Measurements from ENCODE around the gene TXLNB. TPM values are rescaled to one million over a fixed set of nuclear protein-coding genes. Genes with fewer than 3 reads are reported as not detected.

The TXLNB gene
- total and polyA plus RNA-seq, 11 donors, result 10.1 to 170 (median 113) TPM

DNA sequence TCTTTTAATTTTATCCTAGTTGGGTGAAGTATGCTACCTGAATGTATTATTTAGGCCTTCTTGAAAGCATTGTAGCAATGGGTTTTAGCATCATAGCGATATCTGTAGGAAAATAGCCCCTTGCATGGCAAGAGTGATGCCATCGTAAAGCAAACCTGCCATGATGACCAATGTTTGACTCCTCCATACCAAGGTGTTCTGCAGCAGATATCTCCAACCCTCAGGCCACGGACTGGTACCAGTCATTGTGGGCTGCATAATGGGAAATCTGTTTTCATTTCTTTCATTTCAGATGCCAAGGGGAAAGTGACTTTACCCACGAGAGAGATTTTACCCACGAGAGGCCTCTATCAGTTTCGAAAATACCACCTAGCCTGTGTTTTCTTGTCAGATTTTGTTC is 6.2 kb downstream of the TXLNB start:
- H3K36me3 ChIP-seq, result peaks cover 0 to 14% (median 0%) of the 10 kb centered on the region in 9 donors
- no peaks in the 10 kb centered on the region for H3K9me3 ChIP-seq
- 70 to 78% (median 74%) methylated on average over 6 of the region's 6 CpGs for whole genome bisulfite sequencing, 4 donors
- no peak overlapping the region for H3K27ac ChIP-seq
- intact Hi-C loops (cut with DNase I), result loop anchor here in 1 of 10 donors (5.0 kb wide), 1 partner anchor 148 kb away; the partner anchor contains the start of gene HECA
- peaks cover 0 to 37% (median 18%) of the 10 kb centered on the region in 12 donors for H3K4me1 ChIP-seq
- H3K4me3 ChIP-seq, result no peak overlapping the region
- no peak for TF ChIP-seq POLR2A (IDR thresholded peaks at IDR 0.05)
- TF ChIP-seq, protein P1, sequence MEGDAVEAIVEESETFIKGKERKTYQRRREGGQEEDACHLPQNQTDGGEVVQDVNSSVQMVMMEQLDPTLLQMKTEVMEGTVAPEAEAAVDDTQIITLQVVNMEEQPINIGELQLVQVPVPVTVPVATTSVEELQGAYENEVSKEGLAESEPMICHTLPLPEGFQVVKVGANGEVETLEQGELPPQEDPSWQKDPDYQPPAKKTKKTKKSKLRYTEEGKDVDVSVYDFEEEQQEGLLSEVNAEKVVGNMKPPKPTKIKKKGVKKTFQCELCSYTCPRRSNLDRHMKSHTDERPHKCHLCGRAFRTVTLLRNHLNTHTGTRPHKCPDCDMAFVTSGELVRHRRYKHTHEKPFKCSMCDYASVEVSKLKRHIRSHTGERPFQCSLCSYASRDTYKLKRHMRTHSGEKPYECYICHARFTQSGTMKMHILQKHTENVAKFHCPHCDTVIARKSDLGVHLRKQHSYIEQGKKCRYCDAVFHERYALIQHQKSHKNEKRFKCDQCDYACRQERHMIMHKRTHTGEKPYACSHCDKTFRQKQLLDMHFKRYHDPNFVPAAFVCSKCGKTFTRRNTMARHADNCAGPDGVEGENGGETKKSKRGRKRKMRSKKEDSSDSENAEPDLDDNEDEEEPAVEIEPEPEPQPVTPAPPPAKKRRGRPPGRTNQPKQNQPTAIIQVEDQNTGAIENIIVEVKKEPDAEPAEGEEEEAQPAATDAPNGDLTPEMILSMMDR (IDR thresholded peaks at IDR 0.05), result no peak
- no peak for ATAC-seq
- no peak for DNase-seq
- H3K27me3 ChIP-seq, result no peaks in the 10 kb centered on the region

DNA sequence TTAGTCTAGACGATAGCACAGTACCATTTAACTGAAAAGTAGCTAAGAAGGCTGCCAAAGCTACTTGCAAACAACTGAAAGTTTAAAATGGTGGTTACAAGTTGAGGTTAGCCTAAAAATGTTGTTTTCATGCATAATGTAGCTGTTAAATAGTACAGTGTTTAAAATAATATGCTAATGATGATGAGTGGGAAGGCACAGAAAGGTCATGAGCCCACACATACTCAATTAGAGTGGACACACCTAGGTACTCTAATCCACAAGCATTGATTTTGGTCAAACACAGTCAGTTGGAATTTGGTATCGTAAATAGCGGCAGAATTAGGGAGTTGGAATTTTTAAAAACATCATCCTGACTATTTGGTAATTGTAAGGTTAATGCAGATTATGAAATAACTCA is 7.0 kb downstream of the TXLNB start:
- intact Hi-C loops (cut with DNase I), result loop anchor here in 1 of 10 donors (5.0 kb wide), 1 partner anchor 147 kb away; the partner anchor contains the start of gene HECA
- no peaks in the 10 kb centered on the region for H3K9me3 ChIP-seq
- H3K27me3 ChIP-seq, result no peaks in the 10 kb centered on the region
- DNase-seq, result no peak
- peaks cover 0 to 14% (median 0%) of the 10 kb centered on the region in 9 donors for H3K36me3 ChIP-seq
- ATAC-seq, result no peak
- TF ChIP-seq, protein P1 (IDR thresholded peaks at IDR 0.05), result no peak
- TF ChIP-seq POLR2A (IDR thresholded peaks at IDR 0.05), result no peak
- H3K4me3 ChIP-seq, result no peak overlapping the region
- 61 to 90% (median 80%) methylated on average over 3 of the region's 3 CpGs for WGBS, 4 donors
- no peak overlapping the region for H3K27ac ChIP-seq
- H3K4me1 ChIP-seq, result peaks cover 0 to 36% (median 17%) of the 10 kb centered on the region in 12 donors

DNA sequence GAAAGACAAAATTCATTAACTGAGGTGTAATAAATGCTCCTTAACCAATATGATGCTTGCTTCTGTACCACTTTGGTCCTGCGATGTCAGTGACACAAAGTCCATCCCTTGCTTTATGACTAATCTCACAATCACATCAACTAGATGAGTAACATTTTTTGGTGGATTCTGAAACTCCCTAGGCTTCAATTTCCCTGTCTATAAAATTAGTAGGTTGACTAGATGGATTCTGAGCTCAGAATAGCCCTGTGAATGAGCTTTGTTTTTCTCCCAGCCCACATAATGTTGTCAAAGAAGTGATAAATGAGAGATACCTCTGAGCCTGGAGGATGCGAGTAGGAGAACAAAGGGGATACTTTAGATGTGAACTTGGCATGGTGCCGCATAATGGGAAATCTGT is 9.1 kb downstream of the TXLNB start:
- Histone ChIP-seq H3K9me3 (no peaks in the 10 kb centered on the region), H3K36me3 (peaks cover 0 to 4% (median 0%) of the 10 kb centered on the region in 9 donors), H3K4me3 (no peak overlapping the region), H3K27me3 (no peaks in the 10 kb centered on the region), H3K4me1 (peaks cover 0 to 44% (median 22%) of the 10 kb centered on the region in 12 donors), H3K27ac (no peak overlapping the region)
- DNase-seq, result no peak
- no peak for ATAC-seq
- intact Hi-C loops (cut with DNase I), result no loop called here
- 41 to 89% (median 72%) methylated on average over 3 of the region's 3 CpGs for WGBS, 4 donors
- TF ChIP-seq POLR2A (IDR thresholded peaks at IDR 0.05), result no peak
- TF ChIP-seq, protein P1 (IDR thresholded peaks at IDR 0.05), result no peak

DNA sequence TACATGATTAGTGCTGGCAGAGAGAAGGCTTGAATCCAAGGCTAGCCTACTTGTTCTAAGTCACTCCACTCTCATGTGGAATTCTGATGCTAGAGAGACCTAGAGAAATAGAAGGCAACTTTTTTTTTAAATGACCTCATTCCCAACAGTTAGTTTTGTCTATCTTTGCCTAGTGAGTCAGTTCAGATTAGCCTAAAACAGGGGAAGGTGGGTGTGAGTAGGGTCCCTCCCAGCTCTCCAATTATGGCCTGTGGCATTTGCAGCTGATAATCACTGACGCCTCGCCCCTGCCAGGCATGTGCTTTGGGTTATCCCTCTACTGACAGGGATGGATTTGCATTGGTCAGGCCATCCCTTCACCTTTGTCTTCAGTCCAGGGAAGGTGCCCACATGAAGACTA is 13.6 kb downstream of the TXLNB start:
- Histone ChIP-seq H3K36me3 (peaks cover 0 to 22% (median 0%) of the 10 kb centered on the region in 9 donors), H3K27me3 (no peaks in the 10 kb centered on the region), H3K4me1 (peaks cover 0 to 49% (median 21%) of the 10 kb centered on the region in 12 donors), H3K27ac (peak overlapping the region in 11 of 12 donors; percentile 41 to 85 (median 70)), H3K9me3 (no peaks in the 10 kb centered on the region), H3K4me3 (no peak overlapping the region)
- WGBS, 4 donors, result 54 to 74% (median 62%) methylated on average over 2 of the region's 2 CpGs
- DNase-seq (peak in 2 of 5 donors; percentile 39 to 40), ATAC-seq (peak; percentile 45 to 89 (median 78))
- TF ChIP-seq, protein P1 (IDR thresholded peaks at IDR 0.05), result no peak
- TF ChIP-seq POLR2A (IDR thresholded peaks at IDR 0.05), result no peak
- intact Hi-C loops (cut with DNase I), result loop anchor here in 2 of 10 donors (2.0 to 5.0 kb wide), 2 partner anchors 15 to 36 kb away; no protein-coding TSS in a partner anchor
